ENCODE data around the gene NEBL. TPM values are rescaled to one million over a fixed set of nuclear protein-coding genes. Genes with fewer than 3 reads are reported as not detected.

The NEBL gene
- total RNA-seq, 1 donor from 2014 or later, result 805 TPM

DNA sequence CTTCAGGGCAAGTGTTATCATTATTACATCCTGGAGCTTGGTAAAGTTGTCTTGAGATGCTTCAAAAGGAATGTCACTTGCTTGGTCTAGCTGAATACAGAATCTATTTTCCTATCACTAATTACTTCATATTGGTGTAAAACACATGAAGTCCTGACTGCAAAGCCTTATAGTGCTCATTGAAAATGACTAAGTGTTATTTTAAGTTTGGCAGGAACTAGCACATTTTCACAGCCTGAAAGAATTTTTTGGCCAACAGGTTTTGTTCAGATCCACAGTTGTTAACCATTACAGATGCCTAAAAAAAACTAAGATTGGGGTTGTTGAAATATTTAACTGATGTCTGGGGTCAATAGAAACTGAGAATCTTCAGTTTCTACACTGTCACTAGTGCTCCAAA lies 149.3 kb downstream of the NEBL start:
- peaks cover 34% of the 10 kb centered on the region for H3K9me3 ChIP-seq (replicated peaks)
- TF ChIP-seq, protein P1, sequence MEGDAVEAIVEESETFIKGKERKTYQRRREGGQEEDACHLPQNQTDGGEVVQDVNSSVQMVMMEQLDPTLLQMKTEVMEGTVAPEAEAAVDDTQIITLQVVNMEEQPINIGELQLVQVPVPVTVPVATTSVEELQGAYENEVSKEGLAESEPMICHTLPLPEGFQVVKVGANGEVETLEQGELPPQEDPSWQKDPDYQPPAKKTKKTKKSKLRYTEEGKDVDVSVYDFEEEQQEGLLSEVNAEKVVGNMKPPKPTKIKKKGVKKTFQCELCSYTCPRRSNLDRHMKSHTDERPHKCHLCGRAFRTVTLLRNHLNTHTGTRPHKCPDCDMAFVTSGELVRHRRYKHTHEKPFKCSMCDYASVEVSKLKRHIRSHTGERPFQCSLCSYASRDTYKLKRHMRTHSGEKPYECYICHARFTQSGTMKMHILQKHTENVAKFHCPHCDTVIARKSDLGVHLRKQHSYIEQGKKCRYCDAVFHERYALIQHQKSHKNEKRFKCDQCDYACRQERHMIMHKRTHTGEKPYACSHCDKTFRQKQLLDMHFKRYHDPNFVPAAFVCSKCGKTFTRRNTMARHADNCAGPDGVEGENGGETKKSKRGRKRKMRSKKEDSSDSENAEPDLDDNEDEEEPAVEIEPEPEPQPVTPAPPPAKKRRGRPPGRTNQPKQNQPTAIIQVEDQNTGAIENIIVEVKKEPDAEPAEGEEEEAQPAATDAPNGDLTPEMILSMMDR (IDR thresholded peaks at IDR 0.05; ENCODE audit: borderline replicate concordance), result no peak
- no peak overlapping the region for H3K27ac ChIP-seq (replicated peaks)
- intact Hi-C loops (cut with micrococcal nuclease), result no loop called here
- no peak for DNase-seq
- H3K36me3 ChIP-seq, result no peaks in the 10 kb centered on the region
- H3K27me3 ChIP-seq (ENCODE audit: low read depth), result no peaks in the 10 kb centered on the region
- H3K4me3 ChIP-seq, result no peak overlapping the region
- no peaks in the 10 kb centered on the region for H3K4me1 ChIP-seq

DNA sequence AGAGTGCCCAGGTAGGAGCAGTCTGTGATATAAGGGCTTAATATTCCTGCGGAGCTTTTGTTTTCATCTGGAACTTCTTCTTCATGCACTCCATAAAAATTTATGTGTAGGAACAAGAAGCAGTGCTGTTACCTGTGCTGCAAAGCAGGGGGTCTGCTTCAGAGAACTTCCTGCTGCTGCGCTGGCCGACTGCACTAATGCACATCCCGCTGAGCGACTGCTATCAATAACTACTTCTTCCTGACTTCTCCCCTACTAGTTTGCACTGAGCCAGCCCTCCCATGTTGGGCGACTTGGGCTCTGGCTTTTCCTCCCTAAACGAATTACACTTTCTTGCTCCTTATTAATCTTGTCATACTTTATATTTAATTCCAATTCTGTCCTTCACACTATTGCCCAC lies 150.3 kb downstream of the NEBL start:
- intact Hi-C loops (cut with micrococcal nuclease), result no loop called here
- Histone ChIP-seq H3K4me3 (no peak overlapping the region), H3K9me3 (replicated peaks) (peaks cover 34% of the 10 kb centered on the region), H3K4me1 (no peaks in the 10 kb centered on the region), H3K27ac (replicated peaks) (no peak overlapping the region), H3K27me3 (ENCODE audit: low read depth) (no peaks in the 10 kb centered on the region), H3K36me3 (no peaks in the 10 kb centered on the region)
- no peak for DNase-seq
- TF ChIP-seq, protein P1 (IDR thresholded peaks at IDR 0.05; ENCODE audit: borderline replicate concordance), result no peak

DNA sequence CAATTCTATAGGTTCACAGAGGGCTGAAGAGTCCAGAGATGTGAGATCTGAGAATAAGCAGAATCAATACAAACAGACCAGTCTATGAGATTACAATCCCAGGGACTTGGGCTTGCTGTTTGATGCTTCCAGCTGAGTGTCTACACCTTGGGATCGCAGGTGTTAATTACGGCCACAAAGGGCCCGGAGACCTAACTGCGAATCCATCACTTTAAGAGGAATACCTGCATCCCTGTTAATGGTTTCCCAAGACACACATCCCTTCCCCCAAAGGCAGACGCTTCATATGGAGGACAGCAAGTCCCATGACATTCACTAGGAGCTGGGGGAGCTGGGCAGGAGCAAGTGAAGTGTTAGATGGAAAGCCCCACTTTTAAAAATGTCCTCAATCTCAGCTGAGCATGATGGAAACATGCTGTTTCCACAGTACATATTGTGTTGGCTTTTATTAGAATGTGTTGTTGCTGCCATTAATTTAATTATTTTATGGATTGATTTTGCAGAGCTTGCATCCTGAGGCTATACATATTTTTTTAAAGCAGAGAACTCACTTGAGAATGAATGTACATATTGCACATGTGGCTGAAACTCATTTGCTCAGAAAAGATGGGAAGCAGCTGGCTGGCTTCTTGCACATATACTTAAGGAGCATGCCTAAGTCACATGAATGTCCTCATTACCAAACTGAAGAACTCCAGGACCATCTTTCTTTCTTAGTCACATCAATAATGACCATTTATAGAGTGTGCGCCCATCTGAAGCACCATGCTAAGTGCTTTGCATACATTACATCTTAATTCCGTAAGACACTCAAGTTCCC lies 151.3 kb downstream of the NEBL start:
- no peak overlapping the region for H3K27ac ChIP-seq (replicated peaks)
- no peaks in the 10 kb centered on the region for H3K36me3 ChIP-seq
- TF ChIP-seq, protein P1 (IDR thresholded peaks at IDR 0.05; ENCODE audit: borderline replicate concordance), result no peak
- peaks cover 26% of the 10 kb centered on the region for H3K9me3 ChIP-seq (replicated peaks)
- intact Hi-C loops (cut with micrococcal nuclease), result no loop called here
- H3K4me3 ChIP-seq, result no peak overlapping the region
- no peak for DNase-seq
- no peaks in the 10 kb centered on the region for H3K4me1 ChIP-seq
- no peaks in the 10 kb centered on the region for H3K27me3 ChIP-seq (ENCODE audit: low read depth)

DNA sequence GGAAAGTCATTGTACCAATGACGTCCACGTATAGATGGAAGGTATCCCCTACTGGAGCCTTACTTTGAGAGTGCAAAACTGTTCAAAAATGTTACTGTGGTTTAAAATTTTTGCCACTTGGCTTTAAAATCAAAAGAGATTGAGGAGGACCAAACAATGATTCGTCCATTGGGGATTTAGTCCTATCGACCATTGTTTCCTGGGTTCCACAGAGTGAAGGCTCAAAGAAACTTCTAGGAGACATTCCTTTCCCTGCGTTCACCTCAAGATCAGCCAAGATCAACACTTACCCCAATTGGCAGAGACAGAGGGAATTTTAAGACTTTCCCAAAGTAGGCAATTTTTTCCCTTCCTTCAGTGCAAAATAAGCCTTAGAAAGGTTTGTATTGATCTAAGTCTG lies 152.3 kb downstream of the NEBL start:
- H3K36me3 ChIP-seq, result no peaks in the 10 kb centered on the region
- H3K9me3 ChIP-seq (replicated peaks), result peaks cover 17% of the 10 kb centered on the region
- no peaks in the 10 kb centered on the region for H3K27me3 ChIP-seq (ENCODE audit: low read depth)
- no peak overlapping the region for H3K27ac ChIP-seq (replicated peaks)
- no peaks in the 10 kb centered on the region for H3K4me1 ChIP-seq
- intact Hi-C loops (cut with micrococcal nuclease), result no loop called here
- TF ChIP-seq, protein P1 (IDR thresholded peaks at IDR 0.05; ENCODE audit: borderline replicate concordance), result no peak
- H3K4me3 ChIP-seq, result no peak overlapping the region
- no peak for DNase-seq

DNA sequence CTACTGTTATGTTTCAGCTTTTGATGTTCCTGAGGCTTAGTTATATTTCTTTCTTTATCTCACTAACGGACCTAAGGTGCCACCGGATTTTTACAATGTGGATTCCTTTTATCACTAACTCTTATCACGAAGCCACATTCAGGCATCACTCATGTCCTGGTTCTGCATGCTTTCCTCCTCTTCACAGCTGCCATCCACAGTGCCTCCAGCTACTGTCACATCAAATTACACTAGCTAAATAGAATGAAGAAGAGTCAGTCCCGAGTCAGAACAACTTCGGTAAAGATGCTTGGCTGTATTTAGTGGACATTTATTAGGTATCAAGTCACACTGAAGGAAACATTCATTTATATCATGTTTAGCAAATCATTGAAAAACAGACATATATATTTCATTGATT lies 153.2 kb downstream of the NEBL start:
- no peak overlapping the region for H3K27ac ChIP-seq (replicated peaks)
- peaks cover 8% of the 10 kb centered on the region for H3K9me3 ChIP-seq (replicated peaks)
- no peaks in the 10 kb centered on the region for H3K36me3 ChIP-seq
- H3K4me1 ChIP-seq, result no peaks in the 10 kb centered on the region
- H3K4me3 ChIP-seq, result no peak overlapping the region
- TF ChIP-seq, protein P1 (IDR thresholded peaks at IDR 0.05; ENCODE audit: borderline replicate concordance), result no peak
- H3K27me3 ChIP-seq (ENCODE audit: low read depth), result no peaks in the 10 kb centered on the region
- DNase-seq, result no peak
- intact Hi-C loops (cut with micrococcal nuclease), result no loop called here

All from left ventricle myocardium inferior (tissue), 1 donor.